ENCODE results near the gene OGFOD3.
A peak's percentile ranks its signal among the peaks of the same experiment; 100 is the strongest.

Gene OGFOD3

GRCh38 chr17:82371333-82372248, 46.8 kb downstream of the OGFOD3 start, which contains the start of gene UTS2R:
Gene UTS2R (plus strand): TSS chr17:82371765. CDS start chr17:82374325, 2,560 bp downstream.
- TF ChIP-seq, protein P1, sequence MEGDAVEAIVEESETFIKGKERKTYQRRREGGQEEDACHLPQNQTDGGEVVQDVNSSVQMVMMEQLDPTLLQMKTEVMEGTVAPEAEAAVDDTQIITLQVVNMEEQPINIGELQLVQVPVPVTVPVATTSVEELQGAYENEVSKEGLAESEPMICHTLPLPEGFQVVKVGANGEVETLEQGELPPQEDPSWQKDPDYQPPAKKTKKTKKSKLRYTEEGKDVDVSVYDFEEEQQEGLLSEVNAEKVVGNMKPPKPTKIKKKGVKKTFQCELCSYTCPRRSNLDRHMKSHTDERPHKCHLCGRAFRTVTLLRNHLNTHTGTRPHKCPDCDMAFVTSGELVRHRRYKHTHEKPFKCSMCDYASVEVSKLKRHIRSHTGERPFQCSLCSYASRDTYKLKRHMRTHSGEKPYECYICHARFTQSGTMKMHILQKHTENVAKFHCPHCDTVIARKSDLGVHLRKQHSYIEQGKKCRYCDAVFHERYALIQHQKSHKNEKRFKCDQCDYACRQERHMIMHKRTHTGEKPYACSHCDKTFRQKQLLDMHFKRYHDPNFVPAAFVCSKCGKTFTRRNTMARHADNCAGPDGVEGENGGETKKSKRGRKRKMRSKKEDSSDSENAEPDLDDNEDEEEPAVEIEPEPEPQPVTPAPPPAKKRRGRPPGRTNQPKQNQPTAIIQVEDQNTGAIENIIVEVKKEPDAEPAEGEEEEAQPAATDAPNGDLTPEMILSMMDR (conservative IDR thresholded peaks at IDR 0.05; ENCODE audit: control insufficient read depth, insufficient read depth, low read depth, low read length), result no peak
- no peak within 1 kb of the TSS for H3K4me3 ChIP-seq (ENCODE audit: control insufficient read depth, low read depth, low read length)
- DNase-seq (ENCODE audit: low read depth), result no peak

DNA sequence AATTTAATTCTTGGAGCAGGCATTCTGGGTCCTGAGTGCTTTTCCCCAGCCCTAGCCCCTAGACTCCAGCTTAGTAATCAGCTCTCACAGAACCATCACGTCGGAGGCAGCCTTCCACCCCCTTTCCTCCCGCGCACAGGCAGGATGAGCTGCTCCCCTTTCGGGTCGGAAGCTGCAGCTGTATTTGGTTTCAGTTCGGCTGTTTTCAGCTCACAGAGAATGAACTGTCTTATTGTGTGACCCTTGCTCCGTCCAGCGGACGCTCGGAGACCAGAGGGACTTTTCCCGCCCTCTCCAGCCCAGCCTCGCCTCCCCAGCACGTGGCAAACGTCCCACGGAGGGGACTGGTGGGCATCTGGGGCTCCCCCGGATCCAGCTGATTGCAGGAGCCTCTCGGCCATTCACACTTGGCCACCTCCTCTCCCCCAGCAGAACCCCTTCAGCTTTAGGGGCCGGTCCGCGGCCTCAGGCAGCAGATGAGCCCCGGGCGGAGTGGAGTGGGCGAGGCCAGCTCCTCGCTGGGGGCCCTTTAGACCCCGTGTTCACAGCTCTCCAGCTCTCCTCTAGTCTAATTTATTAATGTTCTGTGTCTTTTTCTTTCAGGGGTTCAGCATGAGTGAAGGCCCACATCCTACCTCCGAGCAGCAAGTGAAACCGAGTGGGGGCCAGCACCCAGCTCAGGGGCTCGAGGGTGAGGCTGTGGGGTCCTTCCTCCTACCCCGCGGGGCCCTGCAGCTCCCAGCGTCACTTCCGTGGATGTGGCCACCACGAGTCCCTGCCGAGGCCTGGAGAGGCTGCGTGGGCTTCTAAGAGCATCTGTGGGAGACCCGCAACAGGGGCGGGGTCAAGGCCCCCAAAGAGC, 47.7 kb downstream of the OGFOD3 start:
- H3K4me3 ChIP-seq (ENCODE audit: control insufficient read depth, low read depth, low read length), result peak overlapping the region; percentile 12
- TF ChIP-seq, protein P1 (conservative IDR thresholded peaks at IDR 0.05; ENCODE audit: control insufficient read depth, insufficient read depth, low read depth, low read length), result no peak
- peak; percentile 29 for DNase-seq (ENCODE audit: low read depth)

GRCh38 chr17:82369211-82369610, 49.2 kb downstream of the OGFOD3 start:
- DNase-seq (ENCODE audit: low read depth), result no peak
- H3K4me3 ChIP-seq (ENCODE audit: control insufficient read depth, low read depth, low read length), result no peak overlapping the region
- TF ChIP-seq, protein P1 (conservative IDR thresholded peaks at IDR 0.05; ENCODE audit: control insufficient read depth, insufficient read depth, low read depth, low read length), result no peak

- no peak overlapping the region for H3K4me3 ChIP-seq (ENCODE audit: control insufficient read depth, low read depth, low read length)
- TF ChIP-seq, protein P1 (conservative IDR thresholded peaks at IDR 0.05; ENCODE audit: control insufficient read depth, insufficient read depth, low read depth, low read length), result no peak
- DNase-seq (ENCODE audit: low read depth), result peak; percentile 10
Measured at GRCh38 chr17:82367724-82368524, 50.5 kb downstream of the OGFOD3 start.

DNA sequence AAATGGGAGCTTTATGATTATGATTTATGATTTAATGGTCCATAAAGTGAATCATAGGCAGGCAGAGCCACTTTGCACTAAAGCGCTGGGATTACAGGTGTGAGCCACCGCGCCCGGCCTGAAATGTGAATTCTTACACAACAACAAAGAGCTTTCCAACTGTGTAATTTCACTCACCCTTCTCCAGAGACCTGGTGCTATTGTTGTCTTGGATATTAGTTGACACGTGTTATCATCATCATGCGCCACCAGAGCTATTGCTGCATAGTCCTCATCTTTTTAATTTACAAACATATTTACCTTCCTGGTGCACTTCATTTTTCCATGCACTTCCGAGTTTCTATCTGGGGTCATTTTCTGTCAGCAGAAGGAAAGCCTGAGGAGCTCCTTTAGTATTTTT, 51.6 kb downstream of the OGFOD3 start:
- TF ChIP-seq, protein P1 (conservative IDR thresholded peaks at IDR 0.05; ENCODE audit: control insufficient read depth, insufficient read depth, low read depth, low read length), result no peak
- DNase-seq (ENCODE audit: low read depth), result no peak
- H3K4me3 ChIP-seq (ENCODE audit: control insufficient read depth, low read depth, low read length), result no peak overlapping the region
